ENCODE results near the gene DCAF7. TPM values are rescaled to one million over a fixed set of nuclear protein-coding genes. Genes with fewer than 3 reads are reported as not detected.

Gene DCAF7
- total RNA-seq, 1 donor from 2014 or later = 121 TPM

DNA sequence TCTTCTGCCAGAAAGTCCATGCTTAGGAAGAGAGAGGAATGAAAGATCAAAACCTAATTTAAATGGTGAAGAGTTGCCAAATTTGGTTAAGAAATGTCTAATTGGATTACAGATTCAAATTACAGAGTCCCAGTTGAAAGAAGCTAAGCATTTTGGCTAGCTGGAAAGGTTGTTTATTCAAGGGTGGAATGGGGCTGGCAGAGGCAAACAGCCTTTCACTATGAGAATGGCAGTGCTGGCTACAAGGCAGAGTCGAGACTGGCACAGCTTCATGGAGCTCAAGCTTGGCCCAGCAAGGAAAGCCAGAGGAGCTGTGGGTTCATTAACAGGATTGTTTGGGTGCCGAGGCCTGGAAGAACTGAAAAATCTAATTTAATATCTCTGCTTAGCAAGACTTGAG is 85.5 kb downstream of the DCAF7 start:
- no peaks in the 10 kb centered on the region for H3K27me3 Mint-ChIP-seq (ENCODE audit: insufficient read depth)
- no peak for DNase-seq (ENCODE audit: low spot score)
- H3K27ac Mint-ChIP-seq = no peak overlapping the region
- H3K9me3 Mint-ChIP-seq = no peaks in the 10 kb centered on the region
- H3K36me3 Mint-ChIP-seq (ENCODE audit: low read depth) = peaks cover 29% of the 10 kb centered on the region
- H3K4me3 Mint-ChIP-seq = no peak overlapping the region
- peaks cover 21% of the 10 kb centered on the region for H3K4me1 Mint-ChIP-seq (ENCODE audit: low read depth)
- intact Hi-C loops (cut with micrococcal nuclease) = no loop called here

- H3K36me3 Mint-ChIP-seq (ENCODE audit: low read depth) = peaks cover 19% of the 10 kb centered on the region
- H3K9me3 Mint-ChIP-seq = no peaks in the 10 kb centered on the region
- intact Hi-C loops (cut with micrococcal nuclease) = no loop called here
- DNase-seq (ENCODE audit: low spot score) = no peak
- no peak overlapping the region for H3K4me3 Mint-ChIP-seq
- no peaks in the 10 kb centered on the region for H3K27me3 Mint-ChIP-seq (ENCODE audit: insufficient read depth)
- peaks cover 12% of the 10 kb centered on the region for H3K4me1 Mint-ChIP-seq (ENCODE audit: low read depth)
- no peak overlapping the region for H3K27ac Mint-ChIP-seq
Measured at GRCh38 chr17:63639125-63639524, 88.8 kb downstream of the DCAF7 start.

- Mint-ChIP-seq H3K4me1 (ENCODE audit: low read depth) (peaks cover 7% of the 10 kb centered on the region), H3K27ac (no peak overlapping the region), H3K36me3 (ENCODE audit: low read depth) (peaks cover 15% of the 10 kb centered on the region), H3K4me3 (no peak overlapping the region), H3K9me3 (no peaks in the 10 kb centered on the region), H3K27me3 (ENCODE audit: insufficient read depth) (no peaks in the 10 kb centered on the region)
- intact Hi-C loops (cut with micrococcal nuclease) = no loop called here
- no peak for DNase-seq (ENCODE audit: low spot score)
Measured at GRCh38 chr17:63640038-63640437, 89.8 kb downstream of the DCAF7 start.

DNA sequence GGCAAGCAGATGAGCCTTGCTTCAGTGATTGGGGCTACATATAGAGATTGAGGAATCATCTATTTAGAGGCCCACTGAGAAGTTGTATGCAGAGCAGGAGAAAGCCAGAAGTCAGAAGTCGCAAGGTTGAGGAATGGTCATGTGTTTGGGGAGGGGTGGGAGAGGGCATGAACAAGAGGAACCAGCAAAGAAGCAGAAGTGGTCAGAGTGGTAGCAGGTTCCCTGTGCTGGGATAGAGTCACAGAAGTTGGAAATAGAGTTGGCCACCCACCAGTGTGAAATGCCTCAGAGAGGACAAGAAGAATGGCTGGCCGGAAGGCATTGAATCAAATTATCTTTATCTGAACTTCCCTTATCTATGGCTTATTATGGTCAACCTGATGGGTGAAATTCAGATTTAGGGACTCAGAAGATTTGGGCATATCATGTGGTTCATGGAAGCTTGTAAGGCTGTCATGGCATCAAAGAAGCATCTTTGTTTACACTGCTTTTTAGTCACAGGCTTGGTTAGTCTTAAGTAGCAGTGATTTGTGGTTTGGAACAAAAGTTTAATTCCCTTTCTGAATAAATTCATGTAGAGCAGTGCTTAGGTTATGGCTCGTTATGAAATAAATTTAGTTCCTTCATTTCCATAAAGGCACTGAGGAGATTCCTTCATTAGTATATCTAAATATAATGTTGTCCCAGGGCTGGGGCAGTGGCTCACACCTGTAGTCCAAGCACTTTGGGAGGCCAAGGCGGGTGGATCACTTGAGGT is 91.6 kb downstream of the DCAF7 start:
- no peaks in the 10 kb centered on the region for H3K27me3 Mint-ChIP-seq (ENCODE audit: insufficient read depth)
- H3K4me3 Mint-ChIP-seq = no peak overlapping the region
- H3K4me1 Mint-ChIP-seq (ENCODE audit: low read depth) = peaks cover 15% of the 10 kb centered on the region
- H3K36me3 Mint-ChIP-seq (ENCODE audit: low read depth) = peaks cover 1% of the 10 kb centered on the region
- H3K9me3 Mint-ChIP-seq = no peaks in the 10 kb centered on the region
- intact Hi-C loops (cut with micrococcal nuclease) = no loop called here
- H3K27ac Mint-ChIP-seq = no peak overlapping the region
- DNase-seq (ENCODE audit: low spot score) = no peak

Other genes starting within 250 kb of the DCAF7 start
- 1.9 and 2.9 TPM in 2 replicates for gene CYB561, start 104.2 kb upstream of the DCAF7 start, total RNA-seq
- 0.36 and 0.59 TPM in 2 replicates for gene ACE, start 73.4 kb upstream of the DCAF7 start, total RNA-seq
- gene KCNH6, start 27.1 kb upstream of the DCAF7 start, total RNA-seq = not detected in 2 replicates
- 30.8 and 32.0 TPM in 2 replicates for gene TACO1, start 50.4 kb downstream of the DCAF7 start, total RNA-seq
- 27.9 and 29.6 TPM in 2 replicates for gene MAP3K3, start 71.9 kb downstream of the DCAF7 start, total RNA-seq
- 228 and 233 TPM in 2 replicates for gene LIMD2, start 149.6 kb downstream of the DCAF7 start, total RNA-seq
- gene STRADA, start 191.3 kb downstream of the DCAF7 start, total RNA-seq = 59.1 and 59.4 TPM in 2 replicates
- 74.8 and 79.2 TPM in 2 replicates for gene CCDC47, start 223.1 kb downstream of the DCAF7 start, total RNA-seq
- 147 and 149 TPM in 2 replicates for gene DDX42, start 223.7 kb downstream of the DCAF7 start, total RNA-seq